ENCODE results near the gene PUM1.

Gene PUM1

GRCh38 chr1:30904191-30904961 is 161.1 kb downstream of the PUM1 start:
- no peak for FAIRE-seq

GRCh38 chr1:30903343-30904034 is 162.0 kb downstream of the PUM1 start:
- FAIRE-seq = no peak

GRCh38 chr1:30902593-30903290 is 162.8 kb downstream of the PUM1 start:
- FAIRE-seq = no peak

- FAIRE-seq = no peak
These were observed 163.5 kb downstream of the PUM1 start for GRCh38 chr1:30901798-30902581.

GRCh38 chr1:30900931-30901560 is 164.5 kb downstream of the PUM1 start:
- FAIRE-seq = no peak

GRCh38 chr1:30900486-30900885 is 165.0 kb downstream of the PUM1 start:
- FAIRE-seq = no peak

GRCh38 chr1:30899577-30900389 is 165.7 kb downstream of the PUM1 start:
- FAIRE-seq = no peak

GRCh38 chr1:30898031-30898815 is 167.3 kb downstream of the PUM1 start:
- FAIRE-seq = no peak

GRCh38 chr1:30896905-30897304 is 168.6 kb downstream of the PUM1 start:
- no peak for FAIRE-seq

- FAIRE-seq = no peak
These were observed 169.4 kb downstream of the PUM1 start for GRCh38 chr1:30895944-30896660.

GRCh38 chr1:30895382-30895943 is 170.1 kb downstream of the PUM1 start:
- FAIRE-seq = no peak

GRCh38 chr1:30894508-30894973 is 171.0 kb downstream of the PUM1 start:
- no peak for FAIRE-seq

- no peak for FAIRE-seq
These were observed 171.6 kb downstream of the PUM1 start for GRCh38 chr1:30893776-30894507.

- no peak for FAIRE-seq
These were observed 172.8 kb downstream of the PUM1 start for GRCh38 chr1:30892671-30893073.

- FAIRE-seq = no peak
These were observed 174.3 kb downstream of the PUM1 start for GRCh38 chr1:30891227-30891552.

GRCh38 chr1:30890502-30891226 is 174.9 kb downstream of the PUM1 start:
- FAIRE-seq = no peak

- no peak for FAIRE-seq
These were observed 176.0 kb downstream of the PUM1 start for GRCh38 chr1:30889511-30889910.

GRCh38 chr1:30888975-30889374 is 176.5 kb downstream of the PUM1 start:
- FAIRE-seq = no peak

Data from G401.6 (cell line).